WTC11 (cell line): Measurements from ENCODE around the gene MAP1B.

Experiments
- CBFB ChIP-seq: sonication (generic); formaldehyde crosslinking; IDR thresholded peaks from 2 replicates; pipeline ENCODE4 v1.8.1; 2022; ENCODE audit warnings: mild to moderate bottlenecking, low read depth, missing genetic modification reagents
- ETV6 ChIP-seq: sonication (generic); formaldehyde crosslinking; IDR thresholded peaks from 2 replicates; pipeline ENCODE4 v1.8.1; 2022; ENCODE audit warnings: mild to moderate bottlenecking, missing genetic modification reagents
- FOXK1 ChIP-seq: sonication (generic); formaldehyde crosslinking; IDR thresholded peaks from 2 replicates; pipeline ENCODE4 v1.8.0; 2022; ENCODE audit warnings: mild to moderate bottlenecking, moderate library complexity, missing genetic modification reagents
- JUN ChIP-seq: sonication (generic); formaldehyde crosslinking; IDR thresholded peaks from 2 replicates; pipeline ENCODE4 v1.8.0; 2023; ENCODE audit warnings: mild to moderate bottlenecking, missing genetic modification reagents
- KAT7 ChIP-seq: sonication (generic); formaldehyde crosslinking; IDR thresholded peaks from 2 replicates; pipeline ENCODE4 v1.8.1; 2023; ENCODE audit warnings: missing genetic modification reagents, mild to moderate bottlenecking, borderline replicate concordance
- NR2C2 ChIP-seq: sonication (generic); formaldehyde crosslinking; IDR thresholded peaks from 2 replicates; pipeline ENCODE4 v1.8.0; 2022; ENCODE audit warnings: mild to moderate bottlenecking, missing genetic modification reagents
- ZNF232 ChIP-seq: sonication (generic); formaldehyde crosslinking; IDR thresholded peaks from 2 replicates; pipeline ENCODE4 v1.8.0; 2022; ENCODE audit warnings: mild to moderate bottlenecking, missing genetic modification reagents
- TF ChIP-seq, protein P1 (sequence below): fragments of 200-600 bp; IDR thresholded peaks from 2 replicates; pipeline ENCODE4 v1.8.0; 2022; ENCODE audit warnings: antibody characterized with exemption
- TF ChIP-seq, protein P2 (sequence below): sonication (generic); formaldehyde crosslinking; conservative IDR thresholded peaks from 2 replicates; pipeline ENCODE4 v1.8.1; 2023; ENCODE audit warnings: mild to moderate bottlenecking, low read depth, missing genetic modification reagents, moderate library complexity
- TF ChIP-seq, protein P3 (sequence below): sonication (generic); formaldehyde crosslinking; IDR thresholded peaks from 2 replicates; pipeline ENCODE4 v1.8.1; 2023; ENCODE audit warnings: mild to moderate bottlenecking, missing genetic modification reagents

DNA sequence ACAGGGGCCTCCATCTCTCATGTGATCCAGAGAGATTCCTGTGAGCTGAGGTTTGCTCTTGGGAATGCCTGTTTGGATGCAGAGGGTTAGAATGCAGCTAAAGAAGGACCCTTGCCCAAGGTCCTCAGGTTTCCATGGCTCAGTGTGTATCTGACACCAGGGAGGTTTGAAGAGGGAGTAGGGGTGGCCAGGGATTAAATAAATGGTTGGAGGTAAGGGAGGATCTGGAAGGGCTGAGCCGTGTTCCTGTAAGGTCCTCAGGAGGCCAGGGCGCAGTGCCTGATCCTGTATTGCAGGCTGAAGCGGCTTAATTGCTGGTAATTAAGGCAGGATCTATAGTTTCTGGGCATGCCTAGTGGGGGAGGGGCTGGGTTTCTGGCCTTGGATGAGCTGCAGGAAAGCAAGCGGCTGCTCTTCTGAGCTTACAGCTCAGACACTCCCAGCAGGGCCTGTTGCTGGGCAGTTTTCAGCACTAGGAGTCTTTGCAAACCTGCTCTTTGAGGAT, 41.5 kb upstream of the MAP1B start:
- TF ChIP-seq ETV6 (CRISPR knock-in tag) (no peak), FOXK1 (CRISPR knock-in tag) (no peak), NR2C2 (CRISPR knock-in tag) (no peak), JUN (no peak), CBFB (CRISPR knock-in tag) (no peak), KAT7 (CRISPR knock-in tag) (no peak), ZNF232 (no peak)
- TF ChIP-seq, protein P1, sequence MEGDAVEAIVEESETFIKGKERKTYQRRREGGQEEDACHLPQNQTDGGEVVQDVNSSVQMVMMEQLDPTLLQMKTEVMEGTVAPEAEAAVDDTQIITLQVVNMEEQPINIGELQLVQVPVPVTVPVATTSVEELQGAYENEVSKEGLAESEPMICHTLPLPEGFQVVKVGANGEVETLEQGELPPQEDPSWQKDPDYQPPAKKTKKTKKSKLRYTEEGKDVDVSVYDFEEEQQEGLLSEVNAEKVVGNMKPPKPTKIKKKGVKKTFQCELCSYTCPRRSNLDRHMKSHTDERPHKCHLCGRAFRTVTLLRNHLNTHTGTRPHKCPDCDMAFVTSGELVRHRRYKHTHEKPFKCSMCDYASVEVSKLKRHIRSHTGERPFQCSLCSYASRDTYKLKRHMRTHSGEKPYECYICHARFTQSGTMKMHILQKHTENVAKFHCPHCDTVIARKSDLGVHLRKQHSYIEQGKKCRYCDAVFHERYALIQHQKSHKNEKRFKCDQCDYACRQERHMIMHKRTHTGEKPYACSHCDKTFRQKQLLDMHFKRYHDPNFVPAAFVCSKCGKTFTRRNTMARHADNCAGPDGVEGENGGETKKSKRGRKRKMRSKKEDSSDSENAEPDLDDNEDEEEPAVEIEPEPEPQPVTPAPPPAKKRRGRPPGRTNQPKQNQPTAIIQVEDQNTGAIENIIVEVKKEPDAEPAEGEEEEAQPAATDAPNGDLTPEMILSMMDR = no peak
- TF ChIP-seq, protein P2, sequence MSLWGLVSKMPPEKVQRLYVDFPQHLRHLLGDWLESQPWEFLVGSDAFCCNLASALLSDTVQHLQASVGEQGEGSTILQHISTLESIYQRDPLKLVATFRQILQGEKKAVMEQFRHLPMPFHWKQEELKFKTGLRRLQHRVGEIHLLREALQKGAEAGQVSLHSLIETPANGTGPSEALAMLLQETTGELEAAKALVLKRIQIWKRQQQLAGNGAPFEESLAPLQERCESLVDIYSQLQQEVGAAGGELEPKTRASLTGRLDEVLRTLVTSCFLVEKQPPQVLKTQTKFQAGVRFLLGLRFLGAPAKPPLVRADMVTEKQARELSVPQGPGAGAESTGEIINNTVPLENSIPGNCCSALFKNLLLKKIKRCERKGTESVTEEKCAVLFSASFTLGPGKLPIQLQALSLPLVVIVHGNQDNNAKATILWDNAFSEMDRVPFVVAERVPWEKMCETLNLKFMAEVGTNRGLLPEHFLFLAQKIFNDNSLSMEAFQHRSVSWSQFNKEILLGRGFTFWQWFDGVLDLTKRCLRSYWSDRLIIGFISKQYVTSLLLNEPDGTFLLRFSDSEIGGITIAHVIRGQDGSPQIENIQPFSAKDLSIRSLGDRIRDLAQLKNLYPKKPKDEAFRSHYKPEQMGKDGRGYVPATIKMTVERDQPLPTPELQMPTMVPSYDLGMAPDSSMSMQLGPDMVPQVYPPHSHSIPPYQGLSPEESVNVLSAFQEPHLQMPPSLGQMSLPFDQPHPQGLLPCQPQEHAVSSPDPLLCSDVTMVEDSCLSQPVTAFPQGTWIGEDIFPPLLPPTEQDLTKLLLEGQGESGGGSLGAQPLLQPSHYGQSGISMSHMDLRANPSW (CRISPR knock-in tag) = no peak
- TF ChIP-seq, protein P3, sequence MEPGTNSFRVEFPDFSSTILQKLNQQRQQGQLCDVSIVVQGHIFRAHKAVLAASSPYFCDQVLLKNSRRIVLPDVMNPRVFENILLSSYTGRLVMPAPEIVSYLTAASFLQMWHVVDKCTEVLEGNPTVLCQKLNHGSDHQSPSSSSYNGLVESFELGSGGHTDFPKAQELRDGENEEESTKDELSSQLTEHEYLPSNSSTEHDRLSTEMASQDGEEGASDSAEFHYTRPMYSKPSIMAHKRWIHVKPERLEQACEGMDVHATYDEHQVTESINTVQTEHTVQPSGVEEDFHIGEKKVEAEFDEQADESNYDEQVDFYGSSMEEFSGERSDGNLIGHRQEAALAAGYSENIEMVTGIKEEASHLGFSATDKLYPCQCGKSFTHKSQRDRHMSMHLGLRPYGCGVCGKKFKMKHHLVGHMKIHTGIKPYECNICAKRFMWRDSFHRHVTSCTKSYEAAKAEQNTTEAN (CRISPR knock-in tag) = no peak
